ENCODE data around the gene FGF18.
"Not testable (repeated sequence)": the region's sequence is repeated elsewhere in the genome, so short reads cannot be mapped to it uniquely, and the experiment has no call there.

Gene FGF18

GRCh38 chr5:171485668-171486067 is 66.2 kb downstream of the FGF18 start:
- Histone ChIP-seq H3K9ac (ENCODE audit: low read length) (no peak overlapping the region), H3K36me3 (ENCODE audit: control insufficient read depth, insufficient read depth, low read length) (no peaks in the 10 kb centered on the region), H3K27ac (ENCODE audit: low read depth, low read length) (no peak overlapping the region), H3K9me3 (ENCODE audit: control insufficient read depth, insufficient read depth, low read depth, low read length) (no peaks in the 10 kb centered on the region), H3K27me3 (ENCODE audit: control insufficient read depth, insufficient read depth, low read length) (no peaks in the 10 kb centered on the region), H3K4me3 (ENCODE audit: low read depth, low read length) (no peak overlapping the region), H3K4me1 (ENCODE audit: control insufficient read depth, insufficient read depth, low read length) (peaks cover 5% of the 10 kb centered on the region; the same call in 1 of the 2 replicates)

- H3K4me3 ChIP-seq (ENCODE audit: low read depth, low read length) = no peak overlapping the region
- no peak overlapping the region for H3K9ac ChIP-seq (ENCODE audit: low read length)
- H3K36me3 ChIP-seq (ENCODE audit: control insufficient read depth, insufficient read depth, low read length) = no peaks in the 10 kb centered on the region
- H3K27me3 ChIP-seq (ENCODE audit: control insufficient read depth, insufficient read depth, low read length) = no peaks in the 10 kb centered on the region
- peaks cover 5% of the 10 kb centered on the region; the same call in 1 of the 2 replicates for H3K4me1 ChIP-seq (ENCODE audit: control insufficient read depth, insufficient read depth, low read length)
- no peaks in the 10 kb centered on the region for H3K9me3 ChIP-seq (ENCODE audit: control insufficient read depth, insufficient read depth, low read depth, low read length)
- no peak overlapping the region for H3K27ac ChIP-seq (ENCODE audit: low read depth, low read length)
These were observed 67.2 kb downstream of the FGF18 start for GRCh38 chr5:171486613-171487012.

- H3K4me1 ChIP-seq (ENCODE audit: control insufficient read depth, insufficient read depth, low read length) = peaks cover 3% of the 10 kb centered on the region
- H3K9me3 ChIP-seq (ENCODE audit: control insufficient read depth, insufficient read depth, low read depth, low read length) = no peaks in the 10 kb centered on the region
- no peak overlapping the region for H3K9ac ChIP-seq (ENCODE audit: low read length)
- no peak overlapping the region for H3K4me3 ChIP-seq (ENCODE audit: low read depth, low read length)
- no peak overlapping the region for H3K27ac ChIP-seq (ENCODE audit: low read depth, low read length)
- H3K36me3 ChIP-seq (ENCODE audit: control insufficient read depth, insufficient read depth, low read length) = no peaks in the 10 kb centered on the region
- no peaks in the 10 kb centered on the region for H3K27me3 ChIP-seq (ENCODE audit: control insufficient read depth, insufficient read depth, low read length)
These were observed 69.4 kb downstream of the FGF18 start for GRCh38 chr5:171488876-171489275.

- no peak overlapping the region for H3K9ac ChIP-seq (ENCODE audit: low read length)
- no peak overlapping the region for H3K4me3 ChIP-seq (ENCODE audit: low read depth, low read length)
- H3K27me3 ChIP-seq (ENCODE audit: control insufficient read depth, insufficient read depth, low read length) = no peaks in the 10 kb centered on the region
- H3K36me3 ChIP-seq (ENCODE audit: control insufficient read depth, insufficient read depth, low read length) = no peaks in the 10 kb centered on the region
- no peak overlapping the region for H3K27ac ChIP-seq (ENCODE audit: low read depth, low read length)
- peaks cover 19% of the 10 kb centered on the region for H3K4me1 ChIP-seq (ENCODE audit: control insufficient read depth, insufficient read depth, low read length)
- no peaks in the 10 kb centered on the region for H3K9me3 ChIP-seq (ENCODE audit: control insufficient read depth, insufficient read depth, low read depth, low read length)
These were observed 73.3 kb downstream of the FGF18 start for GRCh38 chr5:171492781-171493180.

GRCh38 chr5:171493646-171494393 is 74.4 kb downstream of the FGF18 start:
- Histone ChIP-seq H3K4me1 (ENCODE audit: control insufficient read depth, insufficient read depth, low read length) (peaks cover 19% of the 10 kb centered on the region), H3K36me3 (ENCODE audit: control insufficient read depth, insufficient read depth, low read length) (no peaks in the 10 kb centered on the region), H3K9ac (ENCODE audit: low read length) (peak overlapping the region; percentile 55), H3K4me3 (ENCODE audit: low read depth, low read length) (no peak overlapping the region), H3K27me3 (ENCODE audit: control insufficient read depth, insufficient read depth, low read length) (no peaks in the 10 kb centered on the region), H3K9me3 (ENCODE audit: control insufficient read depth, insufficient read depth, low read depth, low read length) (no peaks in the 10 kb centered on the region), H3K27ac (ENCODE audit: low read depth, low read length) (no peak overlapping the region)

GRCh38 chr5:171494452-171495121 is 75.1 kb downstream of the FGF18 start:
- H3K9ac ChIP-seq (ENCODE audit: low read length) = peak overlapping the region; percentile 55
- no peaks in the 10 kb centered on the region for H3K9me3 ChIP-seq (ENCODE audit: control insufficient read depth, insufficient read depth, low read depth, low read length)
- peak overlapping the region; percentile 26; the same call in 1 of the 2 replicates for H3K27ac ChIP-seq (ENCODE audit: low read depth, low read length)

GRCh38 chr5:171495122-171495700 is 75.8 kb downstream of the FGF18 start:
- no peaks in the 10 kb centered on the region for H3K36me3 ChIP-seq (ENCODE audit: control insufficient read depth, insufficient read depth, low read length)
- peak overlapping the region; percentile 26; the same call in 1 of the 2 replicates for H3K27ac ChIP-seq (ENCODE audit: low read depth, low read length)
- H3K4me1 ChIP-seq (ENCODE audit: control insufficient read depth, insufficient read depth, low read length) = peaks cover 19% of the 10 kb centered on the region
- no peaks in the 10 kb centered on the region for H3K9me3 ChIP-seq (ENCODE audit: control insufficient read depth, insufficient read depth, low read depth, low read length)
- H3K9ac ChIP-seq (ENCODE audit: low read length) = peak overlapping the region; percentile 55
- H3K27me3 ChIP-seq (ENCODE audit: control insufficient read depth, insufficient read depth, low read length) = no peaks in the 10 kb centered on the region
- H3K4me3 ChIP-seq (ENCODE audit: low read depth, low read length) = no peak overlapping the region; the same call in 1 of the 2 replicates

More at GRCh38 chr5:171494452-171495121, 75.1 kb downstream of the FGF18 start:
- Histone ChIP-seq H3K27me3 (ENCODE audit: control insufficient read depth, insufficient read depth, low read length) (no peaks in the 10 kb centered on the region), H3K4me1 (ENCODE audit: control insufficient read depth, insufficient read depth, low read length) (peaks cover 19% of the 10 kb centered on the region), H3K4me3 (ENCODE audit: low read depth, low read length) (peak overlapping the region; percentile 8; the same call in 1 of the 2 replicates), H3K36me3 (ENCODE audit: control insufficient read depth, insufficient read depth, low read length) (no peaks in the 10 kb centered on the region)

- H3K4me3 ChIP-seq (ENCODE audit: low read depth, low read length) = no peak overlapping the region
- peaks cover 19% of the 10 kb centered on the region for H3K4me1 ChIP-seq (ENCODE audit: control insufficient read depth, insufficient read depth, low read length)
These were observed 77.0 kb downstream of the FGF18 start for GRCh38 chr5:171496456-171496855.

GRCh38 chr5:171497494-171497893 is 78.0 kb downstream of the FGF18 start:
- H3K27me3 ChIP-seq (ENCODE audit: control insufficient read depth, insufficient read depth, low read length); H3K27ac ChIP-seq (ENCODE audit: low read depth, low read length); H3K36me3 ChIP-seq (ENCODE audit: control insufficient read depth, insufficient read depth, low read length); H3K4me3 ChIP-seq (ENCODE audit: low read depth, low read length); H3K9me3 ChIP-seq (ENCODE audit: control insufficient read depth, insufficient read depth, low read depth, low read length); H3K9ac ChIP-seq (ENCODE audit: low read length): not testable (repeated sequence)
- peaks cover 19% of the 10 kb centered on the region for H3K4me1 ChIP-seq (ENCODE audit: control insufficient read depth, insufficient read depth, low read length)

More at GRCh38 chr5:171496456-171496855, 77.0 kb downstream of the FGF18 start:
- Histone ChIP-seq H3K9ac (ENCODE audit: low read length) (no peak overlapping the region), H3K9me3 (ENCODE audit: control insufficient read depth, insufficient read depth, low read depth, low read length) (no peaks in the 10 kb centered on the region), H3K27me3 (ENCODE audit: control insufficient read depth, insufficient read depth, low read length) (no peaks in the 10 kb centered on the region), H3K27ac (ENCODE audit: low read depth, low read length) (no peak overlapping the region), H3K36me3 (ENCODE audit: control insufficient read depth, insufficient read depth, low read length) (no peaks in the 10 kb centered on the region)

GRCh38 chr5:171498166-171498565 is 78.7 kb downstream of the FGF18 start:
- Histone ChIP-seq H3K9ac (ENCODE audit: low read length) (no peak overlapping the region), H3K36me3 (ENCODE audit: control insufficient read depth, insufficient read depth, low read length) (no peaks in the 10 kb centered on the region), H3K4me3 (ENCODE audit: low read depth, low read length) (no peak overlapping the region), H3K27ac (ENCODE audit: low read depth, low read length) (no peak overlapping the region), H3K9me3 (ENCODE audit: control insufficient read depth, insufficient read depth, low read depth, low read length) (no peaks in the 10 kb centered on the region), H3K27me3 (ENCODE audit: control insufficient read depth, insufficient read depth, low read length) (no peaks in the 10 kb centered on the region), H3K4me1 (ENCODE audit: control insufficient read depth, insufficient read depth, low read length) (peaks cover 19% of the 10 kb centered on the region)

GRCh38 chr5:171499611-171500010 is 80.2 kb downstream of the FGF18 start:
- H3K36me3 ChIP-seq (ENCODE audit: control insufficient read depth, insufficient read depth, low read length) = no peaks in the 10 kb centered on the region
- H3K4me1 ChIP-seq (ENCODE audit: control insufficient read depth, insufficient read depth, low read length) = peaks cover 9% of the 10 kb centered on the region
- no peaks in the 10 kb centered on the region for H3K27me3 ChIP-seq (ENCODE audit: control insufficient read depth, insufficient read depth, low read length)
- H3K9ac ChIP-seq (ENCODE audit: low read length) = no peak overlapping the region
- no peaks in the 10 kb centered on the region for H3K9me3 ChIP-seq (ENCODE audit: control insufficient read depth, insufficient read depth, low read depth, low read length)
- no peak overlapping the region for H3K4me3 ChIP-seq (ENCODE audit: low read depth, low read length)
- no peak overlapping the region for H3K27ac ChIP-seq (ENCODE audit: low read depth, low read length)
